ENCODE measurements around the gene BTN3A1.

DNA sequence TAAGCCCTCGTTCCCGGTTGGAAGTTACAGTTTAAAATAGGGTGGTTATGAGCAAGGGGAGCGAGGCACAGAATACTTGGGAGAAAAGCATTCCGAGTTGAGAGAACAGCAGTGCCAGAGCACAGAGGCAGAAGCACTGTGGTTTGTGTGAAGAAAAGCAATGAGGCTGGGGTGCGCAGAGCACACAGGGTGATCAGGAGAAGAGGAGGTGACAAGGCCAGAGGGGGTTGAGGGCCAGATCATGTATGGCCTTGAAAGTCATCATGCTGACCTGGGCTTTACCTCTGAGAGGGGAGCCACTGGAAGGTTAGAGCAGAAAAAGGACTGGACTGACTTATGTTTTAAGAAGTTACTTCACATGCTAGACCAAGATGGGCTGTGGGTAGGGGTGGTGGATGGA lies 40.5 kb upstream of the BTN3A1 start:
- TF ChIP-seq ZNF70 (CRISPR knock-in tag; IDR thresholded peaks at IDR 0.05): no peak
- no peak for TF ChIP-seq GLIS3 (CRISPR knock-in tag; IDR thresholded peaks at IDR 0.05)
- TF ChIP-seq SNAI2 (CRISPR knock-in tag; IDR thresholded peaks at IDR 0.05): no peak
- TF ChIP-seq TCF4 (CRISPR knock-in tag; IDR thresholded peaks at IDR 0.05; ENCODE audit: borderline replicate concordance): no peak
- no peak for TF ChIP-seq ZFP30 (CRISPR knock-in tag; IDR thresholded peaks at IDR 0.05)
- no peak for TF ChIP-seq ZNF8 (CRISPR knock-in tag; IDR thresholded peaks at IDR 0.05)
- no peak for TF ChIP-seq RARB (CRISPR knock-in tag; IDR thresholded peaks at IDR 0.05)
- TF ChIP-seq ZNF565 (CRISPR knock-in tag; conservative IDR thresholded peaks at IDR 0.05; ENCODE audit: low read depth): no peak
- no peak for TF ChIP-seq POU6F1 (CRISPR knock-in tag; IDR thresholded peaks at IDR 0.05; ENCODE audit: borderline replicate concordance, low read depth)
- no peak for TF ChIP-seq ZC3H10 (CRISPR knock-in tag; IDR thresholded peaks at IDR 0.05)
